Erythroblast (primary cell): ENCODE results near the gene FIBP.
A peak's percentile ranks its signal among the peaks of the same experiment; 100 is the strongest.

Experiments
- GATA1 ChIP-seq: IDR thresholded peaks from 2 replicates; pipeline ENCODE4 v1.6.1; 2011; ENCODE audit warnings: low read depth, mild to moderate bottlenecking, control low read depth, low read length, moderate library complexity
- POLR2A ChIP-seq: IDR thresholded peaks from 2 replicates; pipeline ENCODE4 v1.6.1; 2011; ENCODE audit warnings: mild to moderate bottlenecking, low read length

DNA sequence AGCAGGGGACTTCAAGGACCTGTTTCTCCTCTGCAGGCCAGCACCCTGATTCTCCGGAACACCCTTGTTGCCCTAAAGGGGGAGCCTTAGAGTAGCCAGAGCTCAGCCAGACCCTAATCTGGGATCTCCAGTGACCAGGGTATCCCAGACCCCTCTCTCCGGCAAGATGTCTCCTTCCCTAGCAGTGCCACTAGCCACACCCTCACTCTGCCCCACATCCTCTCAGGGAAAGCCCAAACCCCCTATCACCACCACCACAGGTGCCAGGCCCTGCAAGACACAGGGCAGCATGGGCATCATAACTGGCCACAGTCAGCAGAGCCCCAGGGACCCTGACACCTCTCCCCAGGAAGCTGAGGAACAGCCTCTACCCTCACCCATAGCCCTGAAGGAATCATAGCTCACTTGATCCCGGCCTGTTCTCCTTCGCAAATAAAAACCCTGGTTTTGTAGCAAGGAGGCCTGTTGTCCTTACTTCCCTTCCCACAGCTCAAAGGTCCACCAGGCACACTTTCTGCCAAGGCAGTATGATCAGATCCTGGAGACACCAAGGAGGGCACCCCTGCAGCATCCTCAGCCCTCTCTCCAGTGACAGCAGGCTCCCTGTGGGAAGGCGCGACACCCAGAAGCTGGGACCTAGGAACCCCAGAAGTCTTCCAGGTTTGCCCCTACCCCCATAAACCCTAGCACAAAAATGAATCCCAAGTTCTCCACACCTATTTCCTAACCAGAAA is 34.9 kb downstream of the FIBP start:
- TF ChIP-seq POLR2A (peak; percentile 42), GATA1 (no peak)
